ENCODE results near the gene CENPI.

CENPI gene

DNA sequence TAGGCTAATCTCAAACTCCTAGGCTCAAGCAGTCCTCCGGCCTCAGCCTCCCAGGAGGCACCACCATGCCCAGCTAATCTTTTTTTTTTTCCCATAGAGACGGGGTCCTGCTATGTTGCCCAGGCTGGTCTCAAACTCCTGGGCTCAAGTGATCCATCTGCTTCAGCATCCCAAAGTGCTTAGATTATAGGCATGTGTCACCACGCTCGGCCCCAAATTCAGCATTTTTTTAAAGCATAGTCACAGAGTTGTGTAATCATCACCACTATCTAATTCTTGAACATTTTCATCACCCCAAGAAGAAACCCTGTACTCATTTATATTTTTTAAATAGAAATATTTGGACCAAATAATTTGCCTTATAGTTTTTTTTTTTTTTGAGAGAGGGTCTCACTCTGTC is 10.3 kb downstream of the CENPI start:
- Mint-ChIP-seq H3K36me3 (no peaks in the 10 kb centered on the region), H3K27ac (no peak overlapping the region), H3K4me3 (no peak overlapping the region), H3K4me1 (no peaks in the 10 kb centered on the region), H3K27me3 (no peaks in the 10 kb centered on the region), H3K9me3 (no peaks in the 10 kb centered on the region)
- DNase-seq (ENCODE audit: low spot score in 2 of 2): no peak
- ATAC-seq (ENCODE audit: low read depth): no peak

GRCh38 chrX:101117701-101118100 is 19.7 kb downstream of the CENPI start:
- ATAC-seq (ENCODE audit: low read depth): no peak
- peaks cover 3% of the 10 kb centered on the region for H3K36me3 Mint-ChIP-seq
- DNase-seq (ENCODE audit: low spot score in 2 of 2): no peak
- no peak overlapping the region for H3K27ac Mint-ChIP-seq
- H3K4me3 Mint-ChIP-seq: no peak overlapping the region
- H3K4me1 Mint-ChIP-seq: no peaks in the 10 kb centered on the region
- no peaks in the 10 kb centered on the region for H3K9me3 Mint-ChIP-seq
- H3K27me3 Mint-ChIP-seq: no peaks in the 10 kb centered on the region

DNA sequence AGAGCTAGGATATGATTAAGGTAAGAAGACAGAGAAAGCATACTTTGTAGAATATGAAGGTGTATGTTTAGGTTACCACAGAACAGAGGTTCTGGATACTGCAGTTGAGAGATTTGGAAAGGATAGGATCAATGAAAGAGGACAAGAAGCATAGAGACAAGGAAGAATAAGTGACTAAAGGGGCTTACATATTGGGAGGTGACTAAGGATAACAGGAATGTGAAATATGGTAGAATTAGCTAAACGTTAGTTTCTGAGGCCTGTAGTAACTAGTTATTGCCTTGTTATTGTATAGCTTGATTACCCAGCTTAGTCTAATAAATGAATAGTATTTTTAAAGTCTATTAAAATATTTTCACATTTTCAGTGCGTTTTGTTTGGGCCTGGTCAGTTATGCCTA is 38.2 kb downstream of the CENPI start:
- no peak for DNase-seq (ENCODE audit: low spot score in 2 of 2)
- Mint-ChIP-seq H3K4me3 (no peak overlapping the region), H3K9me3 (no peaks in the 10 kb centered on the region), H3K27me3 (no peaks in the 10 kb centered on the region), H3K36me3 (peaks cover 8% of the 10 kb centered on the region), H3K4me1 (no peaks in the 10 kb centered on the region), H3K27ac (no peak overlapping the region)
- no peak for ATAC-seq (ENCODE audit: low read depth)
